RWPE2 (cell line): Measurements from ENCODE around the gene TAF11.
"Not testable (repeated sequence)": the region's sequence is repeated elsewhere in the genome, so short reads cannot be mapped to it uniquely, and the experiment has no call there.

Source experiments
- ATAC-seq: fragments of 200-7000 bp; cut with Tn5 transposase; 3 replicates; pipeline ENCODE4 v1.9.1; 2021; ENCODE audit warnings: low read depth
- DNase-seq: peaks from one replicate; pipeline ENCODE4 v3.0.0-alpha.2; 2020; ENCODE audit warnings: low spot score
- H3K27ac ChIP-seq: fragments of 450-650 bp; 2 replicates; pipeline ENCODE4 v1.5.1; 2017; ENCODE audit warnings: mild to moderate bottlenecking; ENCODE audit not compliant: poor library complexity, severe bottlenecking
- H3K27me3 ChIP-seq: fragments of 250-450 bp; sonication (Bioruptor Pico); 2 replicates; pipeline ENCODE4 v1.5.1; 2021; ENCODE audit warnings: mild to moderate bottlenecking, moderate library complexity; ENCODE audit not compliant: insufficient read depth, poor library complexity, severe bottlenecking
- H3K36me3 ChIP-seq: fragments of 250-450 bp; sonication (Bioruptor Pico); 2 replicates; pipeline ENCODE4 v1.5.1; 2020; ENCODE audit warnings: low read depth, mild to moderate bottlenecking, moderate library complexity
- H3K4me1 ChIP-seq: fragments of 250-450 bp; sonication (Bioruptor Pico); 2 replicates; pipeline ENCODE4 v1.5.1; 2021; ENCODE audit warnings: mild to moderate bottlenecking, moderate library complexity; ENCODE audit not compliant: insufficient read depth, poor library complexity, severe bottlenecking
- H3K4me3 ChIP-seq: fragments of 250-450 bp; sonication (Bioruptor Pico); 2 replicates; pipeline ENCODE4 v1.5.1; 2021; ENCODE audit warnings: mild to moderate bottlenecking, moderate library complexity; ENCODE audit not compliant: severe bottlenecking
- H3K9me3 ChIP-seq: fragments of 250-450 bp; sonication (Bioruptor Pico); 2 replicates; pipeline ENCODE4 v1.5.1; 2021; ENCODE audit warnings: mild to moderate bottlenecking, moderate library complexity; ENCODE audit not compliant: severe bottlenecking
- TF ChIP-seq, protein P1 (sequence below): fragments of 450-650 bp; IDR thresholded peaks from one replicate; pipeline ENCODE4 v1.5.1; 2017; ENCODE audit warnings: mild to moderate bottlenecking, moderate library complexity; ENCODE audit not compliant: poor library complexity, severe bottlenecking

The TAF11 gene

GRCh38 chr6:34904990-34905613 lies 17.3 kb upstream of the TAF11 start:
- no peak overlapping the region for H3K27ac ChIP-seq
- ATAC-seq (no peak), DNase-seq (no peak)
- H3K27me3 ChIP-seq, result no peaks in the 10 kb centered on the region
- TF ChIP-seq, protein P1, sequence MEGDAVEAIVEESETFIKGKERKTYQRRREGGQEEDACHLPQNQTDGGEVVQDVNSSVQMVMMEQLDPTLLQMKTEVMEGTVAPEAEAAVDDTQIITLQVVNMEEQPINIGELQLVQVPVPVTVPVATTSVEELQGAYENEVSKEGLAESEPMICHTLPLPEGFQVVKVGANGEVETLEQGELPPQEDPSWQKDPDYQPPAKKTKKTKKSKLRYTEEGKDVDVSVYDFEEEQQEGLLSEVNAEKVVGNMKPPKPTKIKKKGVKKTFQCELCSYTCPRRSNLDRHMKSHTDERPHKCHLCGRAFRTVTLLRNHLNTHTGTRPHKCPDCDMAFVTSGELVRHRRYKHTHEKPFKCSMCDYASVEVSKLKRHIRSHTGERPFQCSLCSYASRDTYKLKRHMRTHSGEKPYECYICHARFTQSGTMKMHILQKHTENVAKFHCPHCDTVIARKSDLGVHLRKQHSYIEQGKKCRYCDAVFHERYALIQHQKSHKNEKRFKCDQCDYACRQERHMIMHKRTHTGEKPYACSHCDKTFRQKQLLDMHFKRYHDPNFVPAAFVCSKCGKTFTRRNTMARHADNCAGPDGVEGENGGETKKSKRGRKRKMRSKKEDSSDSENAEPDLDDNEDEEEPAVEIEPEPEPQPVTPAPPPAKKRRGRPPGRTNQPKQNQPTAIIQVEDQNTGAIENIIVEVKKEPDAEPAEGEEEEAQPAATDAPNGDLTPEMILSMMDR, result no peak
- H3K36me3 ChIP-seq, result no peaks in the 10 kb centered on the region
- no peaks in the 10 kb centered on the region for H3K4me1 ChIP-seq
- no peaks in the 10 kb centered on the region for H3K9me3 ChIP-seq
- H3K4me3 ChIP-seq, result no peak overlapping the region

DNA sequence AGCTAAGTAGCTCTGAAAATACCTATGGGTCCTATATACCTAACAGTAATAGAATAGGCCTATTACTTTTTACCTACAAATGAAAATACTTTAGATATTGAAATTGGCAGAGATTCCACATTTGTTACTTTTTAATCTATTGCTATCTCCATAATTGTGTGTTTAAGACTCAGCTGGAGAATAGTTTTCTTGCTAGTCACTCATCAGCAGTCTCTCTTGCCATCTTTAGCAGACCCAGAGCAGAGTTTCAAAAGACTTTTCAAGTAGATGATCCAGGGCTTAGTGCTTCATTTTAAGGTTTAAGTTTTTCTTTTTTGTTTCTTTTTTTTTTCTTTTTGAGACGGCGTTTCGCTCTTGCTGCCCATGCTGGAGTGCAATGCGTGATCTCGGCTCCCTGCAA lies 14.1 kb upstream of the TAF11 start:
- no peak overlapping the region for H3K4me3 ChIP-seq
- no peak overlapping the region for H3K27ac ChIP-seq
- no peak for DNase-seq
- TF ChIP-seq, protein P1, result no peak
- H3K4me1 ChIP-seq, result no peaks in the 10 kb centered on the region
- no peaks in the 10 kb centered on the region for H3K9me3 ChIP-seq
- H3K36me3 ChIP-seq, result no peaks in the 10 kb centered on the region
- no peak for ATAC-seq
- H3K27me3 ChIP-seq, result no peaks in the 10 kb centered on the region

DNA sequence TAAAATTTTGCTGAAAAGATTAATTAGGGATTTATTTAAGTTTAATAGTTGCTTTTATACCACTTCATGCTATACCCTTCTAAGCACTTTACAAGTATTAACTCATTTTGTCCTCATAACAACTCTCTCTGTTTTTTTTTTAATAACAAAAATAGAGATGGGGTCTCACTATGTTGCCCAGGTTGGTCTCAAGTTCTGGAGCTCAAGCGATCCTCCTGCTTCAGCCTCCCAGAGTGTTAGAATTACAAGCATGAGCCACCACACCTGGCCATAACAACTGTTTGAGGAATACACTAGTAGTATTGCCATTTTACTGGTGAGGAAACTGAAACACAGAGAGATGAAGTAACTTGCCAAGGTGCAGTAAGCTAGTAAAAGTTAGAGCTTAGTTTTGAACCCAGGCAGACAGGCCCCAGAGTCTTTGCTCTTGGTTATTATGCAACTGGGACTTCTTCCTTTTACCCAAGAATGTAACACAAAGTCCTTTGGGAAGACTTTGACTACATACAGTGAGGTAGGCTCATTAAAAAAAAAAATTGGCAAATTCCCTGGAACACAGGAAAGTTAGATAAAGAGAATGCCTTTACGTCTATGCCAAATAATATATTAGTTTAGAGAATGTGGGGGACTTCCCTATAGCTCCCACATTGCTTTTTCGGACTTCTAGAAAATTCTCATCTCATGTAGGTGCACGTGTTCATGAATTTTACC lies 12.6 kb upstream of the TAF11 start:
- no peak overlapping the region for H3K27ac ChIP-seq
- H3K9me3 ChIP-seq, result no peaks in the 10 kb centered on the region
- H3K36me3 ChIP-seq, result no peaks in the 10 kb centered on the region
- no peak overlapping the region for H3K4me3 ChIP-seq
- no peak for DNase-seq
- TF ChIP-seq, protein P1, result no peak
- no peak for ATAC-seq
- no peaks in the 10 kb centered on the region for H3K27me3 ChIP-seq
- no peaks in the 10 kb centered on the region for H3K4me1 ChIP-seq

GRCh38 chr6:34899748-34900147 lies 11.9 kb upstream of the TAF11 start:
- not testable (repeated sequence) for H3K36me3 ChIP-seq, H3K27me3 ChIP-seq, ATAC-seq, H3K4me1 ChIP-seq, H3K27ac ChIP-seq, H3K9me3 ChIP-seq, H3K4me3 ChIP-seq, DNase-seq

DNA sequence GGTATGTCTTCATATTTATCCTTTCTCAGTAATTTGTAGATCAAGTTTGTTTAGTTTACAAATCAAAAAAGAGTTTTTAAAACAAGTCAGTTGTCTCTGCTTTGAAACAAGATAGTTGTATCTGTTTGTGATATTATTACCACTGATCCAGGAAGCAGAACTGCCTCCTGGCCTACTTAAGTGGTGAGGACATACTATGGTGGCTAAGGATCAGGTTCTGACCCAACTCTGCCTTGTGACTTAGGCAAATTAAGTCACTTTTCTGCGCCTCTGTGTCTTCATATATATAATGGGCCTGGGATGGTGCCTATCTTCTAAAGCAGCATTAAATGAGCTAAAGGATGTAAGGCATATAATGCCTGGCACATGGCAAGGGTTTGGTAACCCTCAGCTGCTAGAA lies 9.9 kb upstream of the TAF11 start:
- no peaks in the 10 kb centered on the region for H3K4me1 ChIP-seq
- no peaks in the 10 kb centered on the region for H3K27me3 ChIP-seq
- H3K36me3 ChIP-seq, result no peaks in the 10 kb centered on the region
- H3K27ac ChIP-seq, result no peak overlapping the region
- no peak for DNase-seq
- TF ChIP-seq, protein P1, result no peak
- no peak overlapping the region for H3K4me3 ChIP-seq
- ATAC-seq, result no peak
- no peaks in the 10 kb centered on the region for H3K9me3 ChIP-seq
